Karpas-422 (cell line): Measurements from ENCODE around the gene MYL12B. TPM values are rescaled to one million over a fixed set of nuclear protein-coding genes. Genes with fewer than 3 reads are reported as not detected.

Source experiments
- DNase-seq: peaks from one replicate; pipeline ENCODE4 v3.0.0-alpha.2; 2015
- H2AFZ ChIP-seq: fragments of 200-600 bp; sonication (generic); 2 replicates; pipeline ENCODE4 v1.6.1; 2014; ENCODE audit warnings: antibody characterized with exemption, low read length, mixed read lengths
- H3K27ac ChIP-seq: fragments of 200-600 bp; sonication (generic); 2 replicates; pipeline ENCODE4 v1.5.1; 2014; ENCODE audit warnings: mild to moderate bottlenecking, low read length, moderate library complexity
- H3K27me3 ChIP-seq: fragments of 200-600 bp; sonication (generic); 2 replicates; pipeline ENCODE4 v1.6.1; 2014; ENCODE audit warnings: low read length, mixed read lengths
- H3K36me3 ChIP-seq: fragments of 200-600 bp; sonication (generic); 2 replicates; pipeline ENCODE4 v1.6.1; 2014; ENCODE audit warnings: low read length, mixed read lengths; ENCODE audit not compliant: insufficient read depth
- H3K4me1 ChIP-seq: fragments of 200-600 bp; sonication (generic); 2 replicates; pipeline ENCODE4 v1.6.1; 2014; ENCODE audit warnings: mild to moderate bottlenecking, low read length, mixed read lengths
- H3K4me2 ChIP-seq: fragments of 200-600 bp; sonication (generic); 2 replicates; pipeline ENCODE4 v1.6.1; 2014; ENCODE audit warnings: low read length, low read depth, mild to moderate bottlenecking; ENCODE audit not compliant: poor library complexity, severe bottlenecking
- H3K4me3 ChIP-seq: fragments of 200-600 bp; sonication (generic); 2 replicates; pipeline ENCODE4 v1.5.1; 2014; ENCODE audit warnings: mild to moderate bottlenecking, antibody characterized with exemption, low read length, mixed read lengths
- H3K79me2 ChIP-seq: fragments of 200-600 bp; sonication (generic); 2 replicates; pipeline ENCODE4 v1.6.1; 2014; ENCODE audit warnings: mild to moderate bottlenecking, low read length, mixed read lengths
- H3K9ac ChIP-seq: fragments of 200-600 bp; sonication (generic); 2 replicates; pipeline ENCODE4 v1.6.0; 2014; ENCODE audit warnings: low read length
- H3K9me2 ChIP-seq: fragments of 200-600 bp; sonication (generic), shearing (Covaris generic); replicated peaks from 2 replicates; pipeline ENCODE4 v1.6.0; 2014; ENCODE audit warnings: mild to moderate bottlenecking, low read length, moderate library complexity; ENCODE audit not compliant: insufficient read depth
- H3K9me3 ChIP-seq: fragments of 300-700, 200-600 bp; sonication (generic); 2 replicates; pipeline ENCODE4 v1.6.1; 2014; ENCODE audit warnings: low read length, mixed read lengths
- H4K20me1 ChIP-seq: fragments of 200-600 bp; sonication (generic); 2 replicates; pipeline ENCODE4 v1.6.1; 2014; ENCODE audit warnings: mild to moderate bottlenecking, antibody characterized with exemption, low read length, low read depth; ENCODE audit not compliant: insufficient read depth
- total RNA-seq: library from RNA; depleted of rRNA; stranded (reverse); fragments of >200 nt; shearing (Covaris generic); gene quantifications from 2 replicates; pipeline ENCODE4 v1.2.3, GENCODE V29; 2014; ENCODE audit warnings: low replicate concordance

Gene MYL12B
- total RNA-seq, 1 experiment from 2014 or later: 254 TPM

DNA sequence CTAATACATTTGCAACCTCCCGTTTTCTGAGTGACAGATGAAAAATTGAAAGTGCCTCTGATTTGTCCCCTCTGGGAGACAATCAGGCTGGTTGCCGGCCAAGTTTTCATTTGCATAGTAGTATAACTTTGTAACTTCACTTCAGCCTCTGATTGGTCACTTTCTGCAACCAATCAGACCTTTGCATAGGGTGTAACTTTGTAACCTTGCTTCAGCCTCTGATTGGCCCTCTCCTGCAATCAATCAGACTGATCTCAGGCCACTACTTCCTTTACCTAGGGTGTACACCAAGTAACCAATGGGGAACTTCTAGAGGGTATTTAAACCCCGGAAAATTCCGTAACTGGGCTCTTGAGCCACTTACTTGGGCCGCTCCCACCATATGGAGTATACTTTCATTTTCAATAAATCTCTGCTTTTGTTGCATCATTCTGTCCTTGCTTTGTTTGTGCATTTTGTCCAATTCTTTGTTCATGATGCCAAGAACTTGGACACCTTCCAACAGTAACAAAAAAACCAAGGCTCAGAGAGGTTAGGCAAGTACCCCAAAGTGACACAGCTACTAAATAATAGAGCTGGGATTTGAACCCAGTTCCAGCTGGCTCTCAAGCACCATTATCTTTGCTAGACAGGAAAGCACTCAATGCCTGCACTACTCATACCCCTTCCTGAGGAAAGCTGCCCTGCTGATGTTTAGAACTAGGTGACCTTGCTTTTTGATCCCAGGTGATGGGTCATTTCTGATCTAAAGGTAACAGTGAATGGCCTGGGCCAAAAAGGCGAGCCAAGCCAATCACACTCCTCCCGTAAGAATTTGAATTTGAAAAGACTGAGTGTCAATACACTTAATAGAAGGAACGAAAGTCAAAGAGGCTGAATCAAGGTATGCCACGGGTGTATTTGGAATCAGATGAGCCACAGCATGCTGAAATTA lies 31.3 kb upstream of the MYL12B start:
- peak; percentile 72 for DNase-seq
- H3K79me2 ChIP-seq: no peaks in the 10 kb centered on the region

DNA sequence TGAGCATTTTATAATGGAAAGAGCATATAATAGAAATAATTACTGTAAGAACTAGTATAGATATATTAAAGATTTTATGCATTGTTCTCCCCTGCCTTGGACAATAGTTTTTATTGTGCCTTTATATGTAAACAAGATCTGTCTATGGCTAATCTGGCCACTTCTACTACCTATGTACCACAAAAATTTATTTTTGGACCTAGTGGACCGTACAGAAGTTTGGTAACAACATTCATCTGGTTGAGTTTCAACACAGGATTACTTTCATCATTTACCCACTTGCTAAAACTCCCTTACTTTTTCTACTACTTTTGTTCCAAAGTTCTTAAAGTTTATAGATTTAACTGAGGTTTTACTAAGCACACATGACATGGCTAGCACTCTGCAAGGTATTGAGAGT lies 28.9 kb upstream of the MYL12B start:
- H2AFZ ChIP-seq: no peak overlapping the region
- H3K9ac ChIP-seq: no peak overlapping the region
- no peak overlapping the region for H3K4me3 ChIP-seq
- no peaks in the 10 kb centered on the region for H3K36me3 ChIP-seq
- no peak overlapping the region for H3K4me2 ChIP-seq
- H3K27me3 ChIP-seq: no peaks in the 10 kb centered on the region
- no peaks in the 10 kb centered on the region for H3K79me2 ChIP-seq
- H3K9me2 ChIP-seq: no peaks in the 10 kb centered on the region
- H4K20me1 ChIP-seq: no peaks in the 10 kb centered on the region
- H3K4me1 ChIP-seq: peaks cover 3% of the 10 kb centered on the region
- H3K9me3 ChIP-seq: no peaks in the 10 kb centered on the region
- DNase-seq: no peak
- no peak overlapping the region for H3K27ac ChIP-seq

More for the DNA sequence above, 31.3 kb upstream of the MYL12B start:
- H3K9ac ChIP-seq: no peak overlapping the region
- H3K27ac ChIP-seq: no peak overlapping the region
- H3K4me1 ChIP-seq: peaks cover 3% of the 10 kb centered on the region
- H3K4me3 ChIP-seq: no peak overlapping the region
- no peaks in the 10 kb centered on the region for H3K27me3 ChIP-seq
- no peaks in the 10 kb centered on the region for H4K20me1 ChIP-seq
- no peaks in the 10 kb centered on the region for H3K36me3 ChIP-seq
- H3K9me3 ChIP-seq: no peaks in the 10 kb centered on the region
- H2AFZ ChIP-seq: no peak overlapping the region
- H3K9me2 ChIP-seq: no peaks in the 10 kb centered on the region
- peak overlapping the region; percentile 20 for H3K4me2 ChIP-seq

DNA sequence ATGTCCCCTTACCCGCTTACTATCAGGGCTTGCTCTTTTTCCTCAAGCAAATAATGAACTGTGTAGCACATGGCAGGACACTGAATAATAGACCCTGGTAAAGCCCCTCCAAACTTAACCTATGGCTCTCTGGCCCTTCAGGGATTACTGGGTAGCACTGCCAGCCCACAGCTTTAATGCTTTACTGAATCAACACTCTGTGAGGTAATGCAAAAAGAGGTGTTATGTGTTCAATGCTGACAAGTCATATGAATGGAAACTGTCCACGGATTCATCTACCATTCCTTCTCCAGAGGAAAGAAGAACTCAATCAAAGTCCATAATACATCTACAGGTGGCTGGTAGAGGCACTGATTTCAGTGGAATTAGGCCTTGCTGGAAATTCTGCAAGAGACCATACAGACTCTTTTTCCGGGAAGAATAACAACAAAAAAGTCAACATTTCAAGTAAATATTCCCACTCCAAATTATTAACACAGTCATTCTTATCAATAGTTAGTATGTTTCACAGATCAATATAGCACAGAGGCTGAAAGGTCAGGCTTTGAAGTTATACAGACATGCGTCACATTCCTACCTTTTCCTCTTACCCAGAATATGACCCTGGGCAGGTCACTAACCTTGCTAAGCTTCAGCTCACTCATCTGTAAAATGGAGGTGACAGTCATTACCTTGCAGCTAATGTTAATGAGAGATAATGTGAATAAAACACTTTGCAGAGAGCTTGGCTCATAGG lies 28.3 kb upstream of the MYL12B start:
- Histone ChIP-seq H3K4me3 (no peak overlapping the region), H4K20me1 (no peaks in the 10 kb centered on the region), H3K79me2 (no peaks in the 10 kb centered on the region), H3K27me3 (no peaks in the 10 kb centered on the region), H2AFZ (no peak overlapping the region), H3K9me2 (no peaks in the 10 kb centered on the region), H3K9ac (no peak overlapping the region), H3K27ac (no peak overlapping the region), H3K36me3 (no peaks in the 10 kb centered on the region), H3K4me2 (no peak overlapping the region), H3K9me3 (no peaks in the 10 kb centered on the region), H3K4me1 (peaks cover 3% of the 10 kb centered on the region)
- no peak for DNase-seq

DNA sequence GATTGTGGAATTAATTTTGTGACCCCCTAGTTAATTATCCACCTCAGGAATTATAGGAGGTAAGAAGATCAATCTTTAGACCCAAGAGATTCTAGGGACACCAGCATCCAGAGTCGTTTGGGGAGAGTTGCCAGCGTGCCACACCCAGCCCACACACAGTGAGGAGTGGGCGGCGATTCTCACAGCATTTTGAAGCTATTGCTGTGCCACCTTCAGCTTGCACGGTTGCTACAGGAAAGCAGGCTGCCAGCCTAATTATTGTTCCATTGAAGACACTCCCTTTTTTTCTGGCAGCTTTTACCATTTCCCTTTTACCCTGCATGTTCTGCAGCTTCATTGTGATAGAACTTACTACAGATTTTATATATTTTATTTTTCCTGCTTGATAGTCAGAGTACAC lies 27.5 kb upstream of the MYL12B start:
- Histone ChIP-seq H3K4me3 (no peak overlapping the region), H3K36me3 (no peaks in the 10 kb centered on the region)

DNA sequence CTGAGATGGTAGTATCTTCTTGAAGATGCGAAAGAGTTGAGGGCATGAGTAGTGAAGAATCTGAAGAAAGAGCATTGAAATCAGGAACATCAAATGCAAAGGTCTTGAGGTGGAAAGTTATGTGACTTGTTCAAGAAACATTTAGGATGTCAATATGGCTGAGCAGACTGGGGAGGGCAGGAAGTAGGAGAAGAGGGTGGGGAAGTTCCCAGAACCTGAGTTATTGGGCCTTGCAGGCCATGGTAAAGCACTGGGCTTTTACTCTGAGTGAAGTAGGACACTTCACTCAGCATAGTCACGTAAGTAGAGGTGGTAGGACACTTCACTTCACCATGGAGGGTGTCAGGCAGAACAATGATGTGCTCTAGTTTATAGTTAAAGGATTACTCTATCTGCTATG lies 26.1 kb upstream of the MYL12B start:
- H3K9ac ChIP-seq: no peak overlapping the region
- H3K4me3 ChIP-seq: no peak overlapping the region
- DNase-seq: no peak
- no peaks in the 10 kb centered on the region for H3K9me3 ChIP-seq
- no peaks in the 10 kb centered on the region; the same call in 1 of the 2 replicates for H3K4me1 ChIP-seq
- H3K36me3 ChIP-seq: no peaks in the 10 kb centered on the region
- no peaks in the 10 kb centered on the region for H3K27me3 ChIP-seq
- H3K4me2 ChIP-seq: no peak overlapping the region
- H3K27ac ChIP-seq: no peak overlapping the region
- H3K9me2 ChIP-seq: no peaks in the 10 kb centered on the region
- H2AFZ ChIP-seq: no peak overlapping the region
- no peaks in the 10 kb centered on the region for H4K20me1 ChIP-seq
- H3K79me2 ChIP-seq: no peaks in the 10 kb centered on the region

More for the DNA sequence above, 27.5 kb upstream of the MYL12B start:
- Histone ChIP-seq H3K79me2 (no peaks in the 10 kb centered on the region), H3K27me3 (no peaks in the 10 kb centered on the region), H3K27ac (no peak overlapping the region), H3K9ac (no peak overlapping the region), H3K4me1 (peaks cover 3% of the 10 kb centered on the region), H3K9me3 (no peaks in the 10 kb centered on the region), H3K4me2 (no peak overlapping the region), H3K9me2 (no peaks in the 10 kb centered on the region), H4K20me1 (no peaks in the 10 kb centered on the region), H2AFZ (no peak overlapping the region)
- DNase-seq: no peak

DNA sequence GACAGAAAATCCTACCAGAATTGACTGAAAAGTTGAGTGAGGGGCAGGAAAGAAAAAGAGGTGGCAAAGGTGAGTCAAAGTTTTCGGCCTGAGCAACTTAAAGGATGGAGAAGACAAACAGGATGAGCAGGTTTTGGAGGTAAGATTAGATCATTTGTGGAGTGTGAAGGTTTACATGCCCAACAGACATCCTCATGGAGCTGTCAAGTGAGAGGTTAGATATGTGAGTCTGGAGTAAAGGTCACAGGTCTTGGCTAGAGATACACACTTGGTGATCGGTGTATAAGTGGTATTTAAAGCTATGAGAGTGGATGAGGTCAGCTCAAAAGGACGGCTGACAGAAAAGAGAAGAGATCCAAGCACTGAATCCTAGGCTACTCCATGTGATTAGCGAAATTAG lies 25.5 kb upstream of the MYL12B start:
- no peaks in the 10 kb centered on the region for H3K36me3 ChIP-seq
- H3K27ac ChIP-seq: no peak overlapping the region
- H3K4me2 ChIP-seq: no peak overlapping the region
- no peak overlapping the region for H2AFZ ChIP-seq
- no peaks in the 10 kb centered on the region for H3K9me2 ChIP-seq
- DNase-seq: no peak
- no peak overlapping the region for H3K4me3 ChIP-seq
- H4K20me1 ChIP-seq: no peaks in the 10 kb centered on the region
- H3K79me2 ChIP-seq: no peaks in the 10 kb centered on the region
- H3K27me3 ChIP-seq: no peaks in the 10 kb centered on the region
- no peak overlapping the region for H3K9ac ChIP-seq
- no peaks in the 10 kb centered on the region for H3K9me3 ChIP-seq
- no peaks in the 10 kb centered on the region for H3K4me1 ChIP-seq

DNA sequence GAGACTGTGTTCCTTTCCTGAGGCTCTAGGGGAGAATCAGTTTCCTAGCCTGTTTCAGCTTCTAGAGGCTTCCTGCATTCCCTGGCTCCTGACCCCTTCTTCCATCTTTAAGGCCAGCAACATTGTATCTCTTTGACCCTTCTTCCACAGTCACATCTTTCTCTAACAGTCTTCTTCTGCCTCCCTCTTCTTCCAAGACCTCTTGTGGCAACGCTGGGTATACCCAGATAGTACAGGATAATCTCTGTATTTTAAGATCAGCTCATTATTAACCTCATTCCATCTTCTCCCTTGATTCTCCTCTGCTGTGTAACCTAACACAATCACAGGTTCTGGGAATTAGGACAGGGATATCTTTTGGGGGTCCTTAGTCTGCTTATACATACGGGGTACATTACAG lies 23.2 kb upstream of the MYL12B start:
- peak; percentile 53 for DNase-seq
- Histone ChIP-seq H3K36me3 (no peaks in the 10 kb centered on the region), H3K9me3 (no peaks in the 10 kb centered on the region), H3K9me2 (no peaks in the 10 kb centered on the region), H2AFZ (no peak overlapping the region), H3K79me2 (no peaks in the 10 kb centered on the region), H3K4me2 (no peak overlapping the region), H3K4me1 (no peaks in the 10 kb centered on the region), H3K9ac (no peak overlapping the region), H4K20me1 (no peaks in the 10 kb centered on the region), H3K4me3 (no peak overlapping the region), H3K27me3 (no peaks in the 10 kb centered on the region), H3K27ac (no peak overlapping the region)

DNA sequence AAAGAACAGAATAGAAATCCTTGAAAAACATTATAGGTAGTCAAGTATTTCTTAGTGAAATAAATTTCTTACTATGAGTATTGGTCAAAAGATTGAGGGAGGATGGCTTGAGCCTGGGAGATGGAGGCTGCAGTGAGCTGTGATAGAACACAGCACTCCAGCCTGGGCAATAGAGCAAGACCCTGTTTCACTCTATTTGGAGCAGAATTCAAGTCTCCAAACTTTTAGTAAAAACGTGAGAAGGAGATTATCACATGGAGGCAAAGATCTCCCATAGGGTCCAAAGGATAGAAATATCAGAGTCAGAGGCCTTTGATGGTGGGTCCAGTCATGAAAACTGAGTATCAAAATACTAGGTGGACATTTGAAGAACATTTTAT lies 16.8 kb upstream of the MYL12B start:
- Histone ChIP-seq H3K27me3 (no peaks in the 10 kb centered on the region), H4K20me1 (peaks cover 14% of the 10 kb centered on the region; the same call in 1 of the 2 replicates), H3K27ac (no peak overlapping the region), H3K4me3 (no peak overlapping the region), H3K4me1 (peaks cover 28% of the 10 kb centered on the region), H3K9me3 (no peaks in the 10 kb centered on the region), H3K9ac (no peak overlapping the region), H3K9me2 (no peaks in the 10 kb centered on the region), H3K79me2 (peaks cover 26% of the 10 kb centered on the region), H3K36me3 (peaks cover 11% of the 10 kb centered on the region; the same call in 1 of the 2 replicates), H3K4me2 (no peak overlapping the region), H2AFZ (no peak overlapping the region)
- no peak for DNase-seq
